CD4-positive, alpha-beta T cell treated with Interleukin-15 for 4 hours (primary cell): ENCODE data around the gene ZNF365.
"Not testable (repeated sequence)": the region's sequence is repeated elsewhere in the genome, so short reads cannot be mapped to it uniquely, and the experiment has no call there.

ENCODE experiments used
- DNase-seq: peaks from one replicate; pipeline ENCODE4 v3.0.0-alpha.2; 2020; ENCODE audit warnings: low spot score

ZNF365 gene, protein sequence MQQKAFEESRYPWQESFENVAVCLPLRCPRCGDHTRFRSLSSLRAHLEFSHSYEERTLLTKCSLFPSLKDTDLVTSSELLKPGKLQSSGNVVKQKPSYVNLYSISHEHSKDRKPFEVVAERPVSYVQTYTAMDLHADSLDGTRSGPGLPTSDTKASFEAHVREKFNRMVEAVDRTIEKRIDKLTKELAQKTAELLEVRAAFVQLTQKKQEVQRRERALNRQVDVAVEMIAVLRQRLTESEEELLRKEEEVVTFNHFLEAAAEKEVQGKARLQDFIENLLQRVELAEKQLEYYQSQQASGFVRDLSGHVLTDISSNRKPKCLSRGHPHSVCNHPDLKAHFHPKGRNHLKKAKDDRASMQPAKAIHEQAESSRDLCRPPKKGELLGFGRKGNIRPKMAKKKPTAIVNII

GRCh38 chr10:62373995-62374861 is at the start of gene ZNF365:
Gene ZNF365, plus strand, starts transcription at chr10:62374369. Its CDS starts 1,825 bp downstream, at chr10:62376194.
- DNase-seq = peak; percentile 43

DNA sequence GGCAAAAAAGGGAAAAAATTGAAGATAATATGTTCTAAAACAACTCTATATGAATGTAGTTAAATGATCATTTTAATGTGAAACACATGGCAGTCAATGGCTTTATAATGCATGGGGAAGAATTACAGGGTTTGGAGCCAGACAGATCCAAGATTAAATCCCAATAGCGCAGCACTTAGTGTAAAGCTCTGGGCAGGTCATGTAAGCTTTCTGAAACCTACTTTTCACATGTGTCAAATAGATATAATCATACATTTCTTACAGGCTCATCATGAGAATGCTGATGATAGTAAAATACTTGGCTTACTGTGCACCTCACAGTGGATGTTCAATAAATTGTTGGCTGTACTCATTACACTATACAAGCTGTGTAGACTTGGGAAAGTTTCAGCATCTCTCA is 48.0 kb upstream of the ZNF365 start:
- no peak for DNase-seq

DNA sequence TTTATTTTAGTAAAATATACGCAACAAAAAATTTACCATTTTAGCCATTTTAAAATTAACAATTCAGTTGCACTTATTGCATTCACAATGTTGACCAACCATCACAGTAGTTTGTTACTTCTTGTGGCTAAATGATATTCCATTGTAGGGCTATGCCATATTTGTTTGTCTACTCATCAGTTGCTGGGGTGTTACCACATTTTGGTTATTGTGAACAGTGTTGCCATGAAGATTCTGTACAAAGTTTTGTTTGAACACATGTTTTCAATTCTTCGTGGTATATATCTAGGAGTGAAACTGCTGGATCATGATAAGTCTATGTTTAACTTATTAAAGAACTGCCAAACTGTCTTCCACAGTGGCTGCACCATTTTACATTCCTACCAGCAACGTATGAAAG is 46.3 kb upstream of the ZNF365 start:
- DNase-seq = no peak

GRCh38 chr10:62330213-62330612 is 44.0 kb upstream of the ZNF365 start:
- no peak for DNase-seq

DNA sequence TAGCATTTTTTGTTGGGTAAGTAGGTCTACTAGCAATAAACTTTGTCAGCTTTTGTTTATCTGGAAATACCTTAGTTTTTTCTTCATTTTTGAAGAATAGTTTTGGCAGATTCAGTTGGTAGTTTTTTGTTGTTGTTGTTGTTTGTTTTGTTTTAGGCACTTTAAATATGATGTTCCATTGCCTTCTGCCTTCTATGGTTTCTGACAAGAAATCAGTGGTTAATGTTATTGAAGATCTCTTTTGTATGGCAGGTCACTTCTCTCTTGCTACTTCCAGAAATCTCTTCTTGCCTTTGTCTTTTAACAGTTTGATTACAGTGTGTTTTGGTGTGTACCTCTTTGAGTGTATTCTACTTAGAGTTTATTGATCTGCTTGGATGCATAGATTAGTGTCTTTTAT is 41.8 kb upstream of the ZNF365 start:
- DNase-seq = no peak

- DNase-seq = no peak
These were observed 40.9 kb upstream of the ZNF365 start for GRCh38 chr10:62333135-62333889.

DNA sequence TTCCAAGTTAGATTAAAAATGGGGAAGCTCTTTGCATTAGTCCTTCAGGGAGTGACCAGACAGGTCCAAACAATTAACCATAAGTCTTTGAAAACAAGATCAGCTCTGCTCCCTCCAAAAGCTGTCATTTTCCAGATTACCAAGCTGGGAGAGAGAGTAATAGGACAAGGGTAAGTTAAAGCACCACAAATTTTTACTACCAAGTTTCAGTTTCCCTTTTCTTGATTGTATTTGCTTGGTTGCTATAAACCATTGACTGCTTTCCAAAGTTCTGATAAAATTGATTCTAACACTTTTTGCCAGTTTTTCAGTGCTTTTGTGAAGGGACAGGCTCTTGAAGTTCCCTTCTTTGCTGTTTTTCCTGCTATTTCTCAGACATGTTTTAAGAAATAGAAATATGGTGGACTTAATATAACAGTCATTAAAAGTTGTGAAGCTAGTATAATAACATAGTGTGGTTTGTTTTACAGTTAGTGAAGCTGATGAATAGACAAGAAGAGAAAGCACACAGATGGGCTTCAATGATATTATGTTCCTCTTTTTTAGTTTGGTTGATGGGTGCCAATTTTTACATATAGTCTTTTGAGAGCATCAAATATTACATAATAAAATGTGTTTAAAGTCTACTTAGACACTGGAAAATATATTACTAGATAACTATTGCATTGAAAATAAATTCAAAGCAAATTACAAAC is 40.0 kb upstream of the ZNF365 start:
- no peak for DNase-seq

- no peak for DNase-seq
These were observed 38.8 kb upstream of the ZNF365 start for GRCh38 chr10:62335326-62335725.

GRCh38 chr10:62336404-62336803 is 37.8 kb upstream of the ZNF365 start:
- no peak for DNase-seq

GRCh38 chr10:62341419-62341818 is 32.8 kb upstream of the ZNF365 start:
- no peak for DNase-seq

DNA sequence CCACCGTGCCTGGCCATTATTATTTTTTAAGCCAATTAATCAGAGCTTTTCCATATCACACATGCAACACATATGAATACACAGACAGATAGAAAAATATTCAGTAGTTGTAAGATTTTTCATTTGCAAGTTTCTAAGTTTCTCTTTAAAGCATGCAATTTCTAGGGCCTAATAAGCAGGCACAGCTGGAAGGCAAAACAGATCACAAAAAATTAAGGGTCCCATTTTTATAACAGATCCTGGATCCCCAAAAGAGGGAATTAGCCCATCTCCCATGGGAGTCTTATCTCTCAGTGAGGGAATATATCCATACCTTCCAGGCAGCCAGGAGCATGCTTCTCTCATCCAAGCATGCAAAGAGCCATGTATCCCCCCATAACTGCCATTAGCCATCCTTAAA is 31.2 kb upstream of the ZNF365 start:
- DNase-seq = no peak

DNA sequence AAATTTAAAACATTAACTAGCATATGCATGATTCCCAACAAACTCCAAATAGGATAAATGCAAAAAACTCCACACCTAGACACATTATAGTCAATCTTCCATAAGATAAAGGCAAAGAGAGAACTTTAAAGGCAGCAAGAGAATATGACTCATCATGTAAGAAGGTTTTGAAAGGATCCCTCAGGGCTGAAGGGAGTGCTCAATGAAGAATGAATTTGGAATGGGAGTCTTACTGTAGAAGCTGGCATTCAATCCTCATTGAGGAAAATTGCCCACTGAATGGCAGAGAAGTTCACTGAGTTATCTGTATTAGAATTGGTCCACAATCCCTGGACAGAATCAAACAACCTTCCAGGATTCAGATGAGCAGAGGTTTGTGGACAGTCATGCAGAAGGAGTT is 26.1 kb upstream of the ZNF365 start:
- DNase-seq = no peak

GRCh38 chr10:62352356-62352970 is 21.7 kb upstream of the ZNF365 start:
- no peak for DNase-seq

- no peak for DNase-seq
These were observed 19.3 kb upstream of the ZNF365 start for GRCh38 chr10:62354916-62355315.

GRCh38 chr10:62356447-62356846 is 17.7 kb upstream of the ZNF365 start:
- no peak for DNase-seq

DNA sequence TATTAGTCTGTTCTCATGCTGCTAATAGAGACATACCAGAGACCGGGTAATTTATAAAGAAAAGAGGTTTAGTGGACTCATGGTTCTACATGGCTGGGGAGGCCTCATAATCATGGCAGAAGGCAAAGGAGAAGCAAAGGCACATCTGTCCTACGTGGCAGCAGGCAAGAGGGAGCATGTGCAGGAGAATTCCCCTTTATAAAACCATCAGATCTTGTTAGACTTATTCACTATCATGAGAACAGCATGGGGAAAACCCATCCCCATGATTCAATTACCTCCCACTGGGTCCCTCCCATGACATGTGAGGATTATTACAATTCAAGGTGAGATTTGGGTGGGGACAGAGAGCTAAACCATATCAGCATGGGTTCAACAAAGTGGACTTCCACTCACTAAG is 16.0 kb upstream of the ZNF365 start:
- DNase-seq = not testable (repeated sequence)

DNA sequence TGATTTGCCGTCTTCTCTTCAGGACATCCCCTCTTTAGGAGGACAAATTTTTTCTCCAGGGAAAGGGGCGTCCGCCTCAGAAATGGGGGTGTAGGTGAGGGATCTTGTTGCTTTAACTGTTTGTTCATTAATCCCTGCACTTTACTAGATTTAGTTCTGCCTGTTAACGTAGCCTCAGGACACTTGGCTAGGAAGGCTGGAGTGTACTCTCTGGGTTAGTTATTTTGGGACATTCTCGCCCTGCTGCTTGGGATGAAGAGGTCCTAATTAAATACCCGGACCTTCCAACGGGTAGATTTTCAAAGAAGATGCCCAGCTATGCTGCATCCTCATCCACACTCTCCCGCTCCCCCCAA is 552 bp upstream of the ZNF365 start:
- DNase-seq = no peak

- DNase-seq = peak; percentile 13
These were observed 917 bp downstream of the ZNF365 start for GRCh38 chr10:62374862-62375710.

DNA sequence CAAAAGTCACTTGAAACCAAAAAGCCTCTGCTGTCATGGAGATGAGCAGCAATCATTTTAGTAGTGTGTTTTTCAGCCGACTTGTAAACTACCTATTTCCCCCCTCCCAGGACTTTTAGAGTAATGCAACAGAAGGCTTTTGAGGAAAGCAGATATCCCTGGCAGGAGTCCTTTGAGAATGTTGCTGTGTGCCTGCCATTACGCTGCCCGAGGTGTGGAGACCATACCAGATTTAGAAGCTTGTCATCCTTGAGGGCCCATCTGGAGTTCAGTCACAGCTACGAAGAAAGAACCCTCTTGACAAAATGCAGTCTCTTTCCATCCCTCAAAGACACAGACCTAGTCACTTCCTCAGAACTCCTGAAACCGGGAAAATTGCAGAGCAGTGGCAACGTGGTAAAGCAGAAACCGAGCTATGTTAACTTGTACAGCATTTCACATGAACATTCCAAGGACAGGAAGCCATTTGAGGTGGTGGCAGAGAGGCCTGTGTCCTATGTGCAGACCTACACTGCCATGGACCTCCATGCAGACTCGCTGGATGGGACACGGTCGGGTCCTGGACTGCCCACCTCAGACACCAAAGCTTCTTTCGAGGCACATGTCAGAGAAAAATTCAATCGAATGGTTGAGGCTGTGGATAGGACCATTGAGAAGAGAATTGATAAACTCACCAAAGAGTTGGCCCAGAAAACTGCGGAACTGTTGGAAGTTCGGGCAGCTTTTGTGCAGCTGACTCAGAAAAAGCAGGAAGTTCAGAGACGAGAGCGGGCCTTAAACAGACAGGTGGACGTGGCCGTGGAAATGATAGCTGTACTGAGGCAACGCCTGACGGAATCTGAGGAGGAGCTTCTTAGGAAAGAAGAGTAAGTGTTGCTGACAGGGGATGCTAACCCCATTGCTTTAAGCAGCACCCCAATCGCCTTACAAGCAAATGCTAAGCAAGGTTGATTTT is 2.2 kb downstream of the ZNF365 start:
- DNase-seq = no peak
